Endothelial cell (in vitro differentiated cells): ENCODE results near the gene SLC24A5. TPM values are rescaled to one million over a fixed set of nuclear protein-coding genes. Genes with fewer than 3 reads are reported as not detected.

Experiments used
- DNase-seq: peaks from one replicate; pipeline ENCODE4 v3.0.0; 2021; ENCODE audit warnings: low spot score
- H3K27ac Mint-ChIP-seq: one replicate; pipeline ENCODE4 v1.8.0; 2021; ENCODE audit warnings: mixed read lengths, inconsistent platforms; ENCODE audit not compliant: unreplicated experiment
- H3K27me3 Mint-ChIP-seq: one replicate; pipeline ENCODE4 v1.8.0; 2021; ENCODE audit warnings: mild to moderate bottlenecking, moderate library complexity, mixed read lengths, inconsistent platforms; ENCODE audit not compliant: unreplicated experiment
- H3K36me3 Mint-ChIP-seq: one replicate; pipeline ENCODE4 v1.8.0; 2021; ENCODE audit warnings: mild to moderate bottlenecking, low read depth, mixed read lengths, inconsistent platforms; ENCODE audit not compliant: unreplicated experiment
- H3K4me1 Mint-ChIP-seq: one replicate; pipeline ENCODE4 v1.8.0; 2021; ENCODE audit warnings: mild to moderate bottlenecking, mixed read lengths, inconsistent platforms; ENCODE audit not compliant: unreplicated experiment
- H3K4me3 Mint-ChIP-seq: one replicate; pipeline ENCODE4 v1.8.0; 2021; ENCODE audit warnings: mild to moderate bottlenecking, mixed read lengths, inconsistent platforms; ENCODE audit not compliant: unreplicated experiment
- H3K9me3 Mint-ChIP-seq: one replicate; pipeline ENCODE4 v1.8.0; 2021; ENCODE audit warnings: mixed read lengths, inconsistent platforms; ENCODE audit not compliant: unreplicated experiment
- total RNA-seq: library from RNA; stranded (reverse); fragmentation: NEBNext Ultra II Directional; extraction: Animal tissue kit (Norgen Biotek cat#: 25700); gene quantifications from one replicate; pipeline ENCODE4 v1.2.1, GENCODE V29; 2021; ENCODE audit not compliant: unreplicated experiment
- TF ChIP-seq, protein P1 (sequence below): fragments of 200-600 bp; sonication (generic); IDR thresholded peaks from one replicate; pipeline ENCODE4 v1.5.0; 2021; ENCODE audit warnings: antibody characterized with exemption; ENCODE audit not compliant: unreplicated experiment

Gene SLC24A5
- total RNA-seq, 1 donor from 2014 or later, result not detected

DNA sequence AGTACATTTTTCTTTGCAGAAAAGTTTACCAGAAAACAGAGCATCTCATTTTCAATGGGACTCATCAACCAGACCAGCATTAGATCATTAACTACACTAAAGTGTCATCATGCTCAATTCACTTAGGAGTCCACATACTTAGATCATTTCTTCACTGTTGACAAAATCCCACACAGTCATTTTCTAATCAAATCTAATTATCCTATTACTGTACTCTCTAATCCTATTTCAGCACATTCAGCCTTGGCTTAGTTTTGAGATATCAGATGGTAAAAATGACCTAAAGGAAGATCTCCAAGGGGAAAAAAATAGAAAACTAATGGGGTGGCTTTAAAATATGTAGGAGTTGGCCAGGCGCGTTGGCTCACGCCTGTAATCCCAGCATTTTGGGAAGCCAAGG is 65.5 kb downstream of the SLC24A5 start:
- H3K4me3 Mint-ChIP-seq, result no peak overlapping the region
- no peak for DNase-seq
- H3K9me3 Mint-ChIP-seq, result no peaks in the 10 kb centered on the region
- TF ChIP-seq, protein P1, sequence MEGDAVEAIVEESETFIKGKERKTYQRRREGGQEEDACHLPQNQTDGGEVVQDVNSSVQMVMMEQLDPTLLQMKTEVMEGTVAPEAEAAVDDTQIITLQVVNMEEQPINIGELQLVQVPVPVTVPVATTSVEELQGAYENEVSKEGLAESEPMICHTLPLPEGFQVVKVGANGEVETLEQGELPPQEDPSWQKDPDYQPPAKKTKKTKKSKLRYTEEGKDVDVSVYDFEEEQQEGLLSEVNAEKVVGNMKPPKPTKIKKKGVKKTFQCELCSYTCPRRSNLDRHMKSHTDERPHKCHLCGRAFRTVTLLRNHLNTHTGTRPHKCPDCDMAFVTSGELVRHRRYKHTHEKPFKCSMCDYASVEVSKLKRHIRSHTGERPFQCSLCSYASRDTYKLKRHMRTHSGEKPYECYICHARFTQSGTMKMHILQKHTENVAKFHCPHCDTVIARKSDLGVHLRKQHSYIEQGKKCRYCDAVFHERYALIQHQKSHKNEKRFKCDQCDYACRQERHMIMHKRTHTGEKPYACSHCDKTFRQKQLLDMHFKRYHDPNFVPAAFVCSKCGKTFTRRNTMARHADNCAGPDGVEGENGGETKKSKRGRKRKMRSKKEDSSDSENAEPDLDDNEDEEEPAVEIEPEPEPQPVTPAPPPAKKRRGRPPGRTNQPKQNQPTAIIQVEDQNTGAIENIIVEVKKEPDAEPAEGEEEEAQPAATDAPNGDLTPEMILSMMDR, result no peak
- H3K36me3 Mint-ChIP-seq, result no peaks in the 10 kb centered on the region
- H3K27me3 Mint-ChIP-seq, result no peaks in the 10 kb centered on the region
- H3K4me1 Mint-ChIP-seq, result peaks cover 17% of the 10 kb centered on the region
- H3K27ac Mint-ChIP-seq, result no peak overlapping the region

- Mint-ChIP-seq H3K4me3 (peak overlapping the region; percentile 90), H3K4me1 (peaks cover 11% of the 10 kb centered on the region), H3K9me3 (no peaks in the 10 kb centered on the region), H3K36me3 (no peaks in the 10 kb centered on the region), H3K27ac (no peak overlapping the region), H3K27me3 (peaks cover 1% of the 10 kb centered on the region)
- DNase-seq, result peak; percentile 91
- TF ChIP-seq, protein P1, result no peak
Observed at GRCh38 chr15:48190932-48191573, 70.3 kb downstream of the SLC24A5 start.

- peaks cover 11% of the 10 kb centered on the region for H3K4me1 Mint-ChIP-seq
- peak; percentile 11 for DNase-seq
- peak within 1 kb of the TSS; percentile 90 for H3K4me3 Mint-ChIP-seq
- no peak within 1 kb of the TSS for H3K27ac Mint-ChIP-seq
- H3K27me3 Mint-ChIP-seq, result peaks cover 1% of the 10 kb centered on the region
- H3K9me3 Mint-ChIP-seq, result no peaks in the 10 kb centered on the region
- TF ChIP-seq, protein P1, result no peak
- H3K36me3 Mint-ChIP-seq, result no peaks in the 10 kb centered on the region
Observed at GRCh38 chr15:48191574-48192225, 70.9 kb downstream of the SLC24A5 start, which contains the start of gene CTXN2. CTXN2 (plus strand) TSS chr15:48191665; CDS start chr15:48201301, 9,636 bp downstream.

Other genes with a start within 250 kb of the SLC24A5 start
- 45.9 TPM for gene MYEF2, start 57.3 kb downstream of the SLC24A5 start, total RNA-seq
- gene CTXN2, start 70.7 kb downstream of the SLC24A5 start, total RNA-seq, result 0.18 TPM
- not detected for gene SLC12A1, start 85.3 kb downstream of the SLC24A5 start, total RNA-seq
- gene DUT, start 210.4 kb downstream of the SLC24A5 start, total RNA-seq, result 71.5 TPM